Stimulated activated naive CD8-positive, alpha-beta T cell treated with anti-CD3 and anti-CD28 coated beads, Interleukin-15, Interleukin-2, amounts not matched to agents 100 ng/mL and 50 ng/mL, for 24 hours (primary cell): ENCODE measurements around the gene PGGHG.
"Not testable (repeated sequence)": the region's sequence is repeated elsewhere in the genome, so short reads cannot be mapped to it uniquely, and the experiment has no call there.

Experiments used
- H3K27ac Mint-ChIP-seq: one replicate; pipeline ENCODE4 v1.8.0; 2021; ENCODE audit warnings: mild to moderate bottlenecking, mixed read lengths
- H3K27me3 Mint-ChIP-seq: one replicate; pipeline ENCODE4 v1.8.0; 2021; ENCODE audit warnings: mixed read lengths
- H3K36me3 Mint-ChIP-seq: one replicate; pipeline ENCODE4 v1.8.0; 2021; ENCODE audit warnings: low read depth, mixed read lengths
- H3K4me1 Mint-ChIP-seq: one replicate; pipeline ENCODE4 v1.8.0; 2021; ENCODE audit warnings: low read depth, mixed read lengths
- H3K4me3 Mint-ChIP-seq: one replicate; pipeline ENCODE4 v1.8.0; 2021; ENCODE audit warnings: mild to moderate bottlenecking, mixed read lengths
- H3K9me3 Mint-ChIP-seq: one replicate; pipeline ENCODE4 v1.8.0; 2021; ENCODE audit warnings: mixed read lengths

PGGHG gene

DNA sequence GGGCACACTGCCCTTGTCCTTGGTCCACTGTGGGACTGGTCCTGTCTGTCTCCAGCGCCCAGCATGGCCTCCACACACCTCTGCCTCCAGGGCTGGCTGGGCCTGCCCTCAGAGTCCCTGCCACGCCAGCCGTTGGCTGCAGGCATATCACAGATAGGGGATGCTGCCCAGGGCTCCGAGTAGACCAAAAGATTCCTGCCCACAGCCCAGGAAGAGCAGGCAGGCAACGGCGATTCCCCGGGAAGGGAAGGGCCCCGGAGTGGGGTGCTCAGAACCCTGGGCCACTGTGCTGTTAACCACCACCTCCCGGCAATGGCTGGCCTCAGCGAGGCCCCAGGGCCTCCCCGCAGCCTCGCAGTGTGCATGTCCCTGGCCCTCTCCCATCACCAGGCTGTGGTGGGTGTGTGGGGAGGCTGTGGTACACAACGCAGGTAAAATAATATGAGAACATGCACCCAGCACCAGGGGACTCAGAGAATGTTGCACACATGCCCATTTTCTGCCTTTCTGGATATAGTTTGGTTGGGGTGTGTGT lies 8.2 kb downstream of the PGGHG start:
- no peaks in the 10 kb centered on the region for H3K9me3 Mint-ChIP-seq
- H3K27me3 Mint-ChIP-seq = peaks cover 19% of the 10 kb centered on the region
- H3K4me1 Mint-ChIP-seq = peaks cover 35% of the 10 kb centered on the region
- H3K27ac Mint-ChIP-seq = peak overlapping the region; percentile 59
- H3K36me3 Mint-ChIP-seq = no peaks in the 10 kb centered on the region
- H3K4me3 Mint-ChIP-seq = no peak overlapping the region

DNA sequence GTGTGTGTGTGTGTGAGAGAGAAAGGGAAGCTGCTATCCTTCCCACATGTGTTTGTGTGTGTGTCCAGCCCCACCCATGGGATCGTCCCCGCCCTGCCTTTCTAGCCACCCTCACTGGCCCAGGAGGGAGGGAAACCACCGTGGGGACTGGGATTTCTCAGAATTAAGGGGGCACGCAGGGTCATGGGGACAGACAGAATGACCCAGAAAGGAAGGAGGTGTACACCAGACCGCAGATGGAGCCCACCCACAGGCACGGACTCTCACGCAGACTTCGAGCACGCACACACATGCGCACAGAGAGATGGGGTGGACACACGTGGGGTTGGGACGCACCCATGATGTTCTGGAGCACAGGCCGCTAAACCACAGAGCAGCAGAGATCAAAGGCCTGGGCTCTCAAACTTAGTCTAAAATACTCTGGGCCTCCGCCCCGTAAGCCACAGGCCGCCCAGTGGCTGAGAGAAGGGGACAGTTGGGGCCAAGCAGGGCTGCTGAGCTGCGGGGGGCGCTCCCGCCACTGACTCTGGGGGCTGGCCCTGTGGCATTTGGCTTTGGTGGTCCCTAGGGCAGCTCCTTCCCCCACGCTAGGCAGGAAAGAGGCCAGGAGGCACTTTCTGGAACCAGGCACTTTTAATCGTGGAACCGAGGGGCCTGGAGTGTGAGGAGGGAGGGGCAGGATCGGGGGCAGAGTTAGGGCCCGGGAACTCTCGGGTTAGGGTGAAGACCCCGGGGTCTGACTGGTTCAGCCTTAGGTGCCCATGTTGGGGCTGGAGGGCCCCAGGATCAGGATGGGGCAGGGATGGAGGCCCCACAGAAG lies 8.9 kb downstream of the PGGHG start:
- Mint-ChIP-seq H3K4me3 (peak overlapping the region; percentile 4), H3K36me3 (no peaks in the 10 kb centered on the region), H3K27me3 (peaks cover 19% of the 10 kb centered on the region), H3K27ac (peak overlapping the region; percentile 59), H3K4me1 (peaks cover 40% of the 10 kb centered on the region), H3K9me3 (no peaks in the 10 kb centered on the region)

DNA sequence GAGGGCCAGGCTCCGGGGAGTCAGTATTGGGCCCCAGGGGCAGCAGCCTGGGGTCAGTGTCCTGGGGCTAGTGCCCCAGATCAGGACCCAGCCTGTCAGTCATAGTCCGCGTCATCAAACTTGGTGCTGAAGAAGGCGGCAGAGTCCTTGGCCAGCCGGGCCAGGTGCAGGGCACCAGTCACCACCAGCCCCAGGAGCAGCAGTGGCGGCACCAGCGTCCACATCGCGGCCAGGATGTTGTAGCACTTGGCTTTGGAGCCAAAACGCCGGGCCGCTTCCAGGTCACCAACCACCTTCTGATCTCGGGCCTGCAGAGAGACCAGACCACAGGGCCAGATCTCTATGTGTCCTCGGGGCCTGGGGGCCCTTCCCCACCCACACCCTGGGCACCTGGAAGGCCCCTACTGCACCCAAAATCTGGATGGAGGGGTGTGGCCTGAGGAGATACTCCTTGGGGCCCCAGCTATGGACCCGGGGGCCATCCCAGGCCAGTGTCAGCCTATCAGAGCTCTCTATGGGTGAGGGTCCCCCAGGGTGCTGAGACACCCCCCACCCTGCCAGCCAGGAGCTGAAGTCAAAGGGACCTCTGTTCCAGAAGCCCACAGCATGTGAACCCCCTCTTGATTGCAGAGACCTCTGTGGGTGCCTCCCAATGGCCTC lies 9.6 kb downstream of the PGGHG start:
- Mint-ChIP-seq H3K36me3 (no peaks in the 10 kb centered on the region), H3K4me3 (no peak overlapping the region), H3K27ac (no peak overlapping the region), H3K27me3 (peaks cover 19% of the 10 kb centered on the region), H3K4me1 (peaks cover 48% of the 10 kb centered on the region), H3K9me3 (no peaks in the 10 kb centered on the region)

DNA sequence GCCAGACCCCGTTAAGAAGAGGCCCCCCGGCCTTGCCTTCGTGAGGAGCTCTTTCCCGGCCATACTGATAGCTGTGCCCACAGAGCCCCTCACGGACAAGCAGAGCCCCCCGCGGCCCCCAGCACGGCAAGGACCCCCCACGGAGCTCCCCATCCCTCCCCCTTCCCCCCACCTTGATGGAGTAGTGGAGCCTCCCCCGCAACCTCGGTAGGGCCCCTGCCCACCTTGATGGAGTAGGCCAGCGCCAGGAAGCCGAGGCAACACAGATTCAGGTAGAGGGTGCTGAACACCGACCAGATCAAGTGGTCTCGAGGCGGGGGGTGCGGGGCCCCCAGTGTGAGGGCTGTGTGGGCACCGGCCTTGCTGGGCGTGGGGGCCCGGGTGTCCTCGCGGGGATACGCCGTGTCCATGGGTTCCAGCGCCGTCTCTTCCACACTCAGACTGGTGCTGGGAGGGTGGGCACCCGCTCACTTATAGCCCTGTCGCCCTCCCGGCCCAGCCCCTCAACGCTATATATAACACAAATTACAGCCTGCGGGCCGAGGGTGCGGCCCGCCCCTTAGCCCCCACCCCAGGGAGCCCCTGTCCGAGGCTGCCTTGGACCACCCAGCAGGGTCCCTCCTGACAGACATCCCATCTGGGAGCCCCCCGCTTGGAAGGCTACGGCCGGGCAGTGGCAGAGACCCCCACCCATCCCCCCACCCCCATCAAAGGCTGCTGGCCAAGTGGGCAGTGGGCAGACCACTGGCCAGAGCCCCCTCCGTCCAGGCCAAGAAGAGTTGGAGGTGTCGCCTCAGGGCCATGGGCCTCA lies 10.4 kb downstream of the PGGHG start, which contains the start of gene IFITM5:
IFITM5 (minus strand) TSS at position 446 of the 811 bp plus-strand sequence; CDS start at position 410, 36 bp downstream.
- H3K9me3 Mint-ChIP-seq = no peaks in the 10 kb centered on the region
- no peak within 1 kb of the TSS for H3K27ac Mint-ChIP-seq
- peaks cover 52% of the 10 kb centered on the region for H3K4me1 Mint-ChIP-seq
- no peaks in the 10 kb centered on the region for H3K36me3 Mint-ChIP-seq
- H3K27me3 Mint-ChIP-seq = peaks cover 19% of the 10 kb centered on the region
- H3K4me3 Mint-ChIP-seq = no peak within 1 kb of the TSS

DNA sequence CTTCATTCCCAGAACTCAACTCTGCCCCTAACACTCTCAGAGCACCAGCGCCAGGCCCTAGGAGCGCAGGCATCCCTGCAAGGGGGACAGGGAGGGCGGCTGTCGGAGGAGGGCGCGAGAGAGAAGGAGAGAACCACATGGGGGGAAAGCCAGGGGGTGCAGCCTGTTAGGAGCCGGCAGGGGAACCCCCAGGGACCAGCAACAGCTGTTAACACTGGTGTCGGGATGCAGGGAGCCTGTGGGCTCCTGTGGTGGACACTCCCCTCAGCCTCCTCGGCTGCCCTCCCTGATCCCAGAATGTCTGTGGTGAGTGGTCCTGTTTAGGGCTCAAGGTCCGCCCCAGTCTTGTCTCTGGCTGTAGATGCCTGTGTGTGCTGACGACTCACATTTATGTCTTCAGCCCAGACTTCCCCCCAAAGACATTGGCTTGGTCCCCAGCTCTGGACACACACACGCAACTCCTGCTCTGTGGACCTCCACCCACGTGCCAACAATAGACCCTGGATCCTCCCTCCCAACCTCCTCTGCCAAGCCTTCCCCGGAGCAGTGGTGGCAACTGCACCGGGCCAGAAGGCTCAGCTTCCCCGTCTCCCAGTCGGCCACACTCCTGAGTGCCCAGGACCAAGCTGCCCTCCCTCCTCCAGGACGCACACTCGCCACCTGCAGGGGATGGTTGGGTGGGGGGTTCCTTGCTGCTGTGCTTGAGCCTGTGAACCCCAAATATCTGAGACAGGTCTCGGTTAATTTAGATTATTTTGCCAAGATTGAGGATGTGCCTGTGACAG lies 11.2 kb downstream of the PGGHG start:
- Mint-ChIP-seq H3K27me3 (peaks cover 19% of the 10 kb centered on the region), H3K27ac (peak overlapping the region; percentile 42), H3K9me3 (no peaks in the 10 kb centered on the region), H3K36me3 (no peaks in the 10 kb centered on the region), H3K4me1 (peaks cover 56% of the 10 kb centered on the region), H3K4me3 (no peak overlapping the region)

DNA sequence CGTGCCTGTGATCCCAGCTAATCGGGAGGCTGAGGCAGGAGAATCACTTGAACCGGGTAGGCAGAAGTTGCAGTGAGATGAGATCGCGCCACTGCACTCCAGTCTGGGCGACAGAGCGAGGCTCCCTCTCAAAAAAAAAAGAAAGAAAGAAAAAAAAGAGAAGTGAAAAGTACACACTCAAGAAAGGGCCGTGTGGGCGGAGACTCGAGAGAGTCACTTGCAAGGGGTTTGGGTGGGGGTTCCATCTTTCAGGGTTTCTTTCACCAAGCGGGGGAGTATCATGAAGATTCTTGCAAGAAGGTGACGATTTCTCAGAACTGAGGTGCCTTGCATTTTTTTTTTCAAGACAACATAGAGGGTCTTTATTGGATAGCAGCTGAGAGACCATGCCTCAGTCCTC lies 14.4 kb downstream of the PGGHG start:
- no peak overlapping the region for H3K4me3 Mint-ChIP-seq
- H3K9me3 Mint-ChIP-seq = no peaks in the 10 kb centered on the region
- no peak overlapping the region for H3K27ac Mint-ChIP-seq

DNA sequence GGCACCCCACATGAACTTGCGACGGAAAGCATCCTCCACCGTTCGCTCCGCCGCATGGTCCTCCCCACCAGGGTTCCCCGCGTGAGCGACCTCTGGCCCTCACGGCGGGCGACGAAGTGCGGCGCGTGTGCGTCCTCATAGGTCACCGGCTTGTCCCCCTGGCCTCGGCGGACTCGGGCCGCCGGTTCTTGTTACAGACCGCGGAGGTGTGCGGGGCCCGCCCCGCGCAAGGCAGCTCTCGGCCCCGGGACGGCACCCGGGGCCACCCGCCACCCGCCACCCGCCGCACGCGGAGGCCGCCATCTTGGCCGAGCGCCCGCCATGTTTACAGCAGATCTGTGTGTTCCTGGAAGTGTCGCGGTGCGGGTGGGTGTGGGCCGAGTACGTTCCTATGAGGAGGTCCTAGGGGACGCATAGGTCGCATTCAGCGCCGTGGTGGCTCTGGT lies 15.2 kb downstream of the PGGHG start:
- no peak overlapping the region for H3K4me3 Mint-ChIP-seq
- peaks cover 19% of the 10 kb centered on the region for H3K27me3 Mint-ChIP-seq
- peaks cover 50% of the 10 kb centered on the region for H3K4me1 Mint-ChIP-seq
- no peaks in the 10 kb centered on the region for H3K9me3 Mint-ChIP-seq
- H3K36me3 Mint-ChIP-seq = peaks cover 3% of the 10 kb centered on the region
- no peak overlapping the region for H3K27ac Mint-ChIP-seq

More for the DNA sequence above, 14.4 kb downstream of the PGGHG start:
- Mint-ChIP-seq H3K36me3 (no peaks in the 10 kb centered on the region), H3K27me3 (peaks cover 19% of the 10 kb centered on the region), H3K4me1 (peaks cover 52% of the 10 kb centered on the region)

DNA sequence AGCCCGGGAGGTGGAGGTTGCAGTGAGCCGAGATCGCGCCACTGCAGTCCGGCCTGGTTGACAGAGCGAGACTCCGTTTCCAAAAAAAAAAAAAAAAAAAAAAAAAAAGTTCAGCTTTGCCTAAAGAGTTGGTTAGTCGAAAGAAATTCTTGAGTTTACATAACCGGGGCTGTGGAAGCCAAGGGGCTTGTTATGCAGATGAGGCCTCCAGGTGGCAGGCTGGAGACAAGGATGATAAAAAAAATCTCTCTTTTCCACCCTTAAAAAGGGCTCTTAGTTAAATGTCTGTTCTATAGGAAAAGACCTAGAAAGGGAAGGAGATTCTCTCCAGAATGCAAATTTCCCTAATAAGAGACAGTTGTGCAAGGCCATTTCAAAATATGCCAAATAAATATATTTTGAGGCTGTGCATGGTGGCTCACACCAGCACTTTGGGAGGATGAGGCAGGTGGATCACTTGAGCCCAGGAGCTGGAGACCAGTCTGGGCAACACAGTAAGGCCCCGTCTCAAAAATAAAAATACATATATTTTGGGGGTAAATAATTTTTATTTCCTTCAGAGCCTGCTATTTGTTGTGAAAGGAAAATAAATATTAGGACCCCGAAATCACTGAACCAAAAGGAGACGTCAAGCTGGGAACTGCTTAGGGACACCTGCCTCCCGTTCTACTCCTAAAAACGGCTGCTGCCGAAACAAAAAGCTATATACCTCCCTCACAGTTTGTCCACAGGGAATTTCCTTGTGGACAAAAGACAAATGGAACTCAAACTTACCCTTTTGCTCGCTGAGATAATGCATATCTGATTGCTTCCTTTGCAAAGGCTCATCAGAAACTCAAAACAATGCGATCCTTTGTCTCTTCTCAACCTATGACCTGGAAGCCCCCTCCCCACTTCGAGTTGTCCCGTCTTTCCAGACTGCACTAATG lies 16.3 kb downstream of the PGGHG start:
- peaks cover 14% of the 10 kb centered on the region for H3K27me3 Mint-ChIP-seq
- peaks cover 12% of the 10 kb centered on the region for H3K36me3 Mint-ChIP-seq
- no peaks in the 10 kb centered on the region for H3K9me3 Mint-ChIP-seq
- H3K4me1 Mint-ChIP-seq = peaks cover 51% of the 10 kb centered on the region
- no peak overlapping the region for H3K4me3 Mint-ChIP-seq
- no peak overlapping the region for H3K27ac Mint-ChIP-seq

DNA sequence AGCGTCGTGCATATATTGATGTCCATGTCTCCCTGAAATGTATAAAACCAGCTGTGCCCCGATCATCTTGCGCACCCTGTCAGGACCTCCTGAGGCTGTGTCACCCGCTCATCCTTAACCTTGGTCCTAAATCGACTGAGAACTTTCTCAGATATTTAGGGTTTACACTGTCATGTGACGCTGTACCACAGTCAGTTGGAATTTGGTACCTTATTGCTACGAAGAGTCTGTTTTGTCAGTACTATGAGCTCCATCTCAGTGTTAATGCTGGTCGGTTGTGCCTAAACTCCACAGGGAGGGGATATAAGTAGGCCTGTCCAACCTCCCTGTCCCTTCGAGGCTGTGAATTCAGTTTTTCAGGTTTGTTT lies 16.9 kb downstream of the PGGHG start:
- H3K4me3 Mint-ChIP-seq = no peak overlapping the region
- H3K36me3 Mint-ChIP-seq = peaks cover 12% of the 10 kb centered on the region
- peaks cover 8% of the 10 kb centered on the region for H3K27me3 Mint-ChIP-seq
- H3K27ac Mint-ChIP-seq = no peak overlapping the region
- peaks cover 45% of the 10 kb centered on the region for H3K4me1 Mint-ChIP-seq
- H3K9me3 Mint-ChIP-seq = no peaks in the 10 kb centered on the region

DNA sequence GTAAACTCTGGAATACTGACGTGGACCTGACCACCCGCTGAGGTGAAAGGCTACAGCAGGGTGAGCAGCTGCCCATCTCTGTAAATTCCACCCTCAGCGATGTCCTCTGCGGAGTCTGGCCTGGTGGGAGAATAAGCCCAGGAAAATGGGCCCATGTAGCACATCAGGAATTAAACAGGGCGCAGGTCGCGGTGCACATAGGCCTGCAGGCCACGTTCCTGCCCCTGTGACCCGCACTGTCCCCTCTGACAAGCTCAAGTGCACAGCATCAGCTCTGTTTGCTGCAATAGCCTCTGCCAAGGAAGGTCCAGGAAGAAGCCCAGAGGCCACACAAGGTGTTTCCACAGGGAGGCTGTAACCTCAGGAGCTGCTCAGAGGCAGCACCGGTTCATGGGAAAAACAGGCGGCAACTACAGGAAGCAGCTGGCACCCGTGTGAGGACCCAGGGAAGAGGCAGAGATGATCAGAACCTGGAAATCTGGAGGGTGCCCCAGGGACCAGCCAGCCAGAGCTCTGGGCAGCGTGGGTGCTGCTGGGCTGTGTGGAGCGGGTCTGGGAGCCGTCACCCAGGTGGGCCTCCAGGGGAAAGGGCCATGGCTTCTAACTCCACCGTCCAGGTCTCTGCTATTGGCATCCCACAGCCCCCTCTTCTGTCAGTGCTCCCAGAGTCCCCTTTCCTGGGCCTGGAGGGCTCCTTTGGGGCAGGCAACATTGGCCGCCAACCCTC lies 17.9 kb downstream of the PGGHG start:
- Mint-ChIP-seq H3K27me3 (no peaks in the 10 kb centered on the region), H3K4me1 (peaks cover 43% of the 10 kb centered on the region), H3K27ac (no peak overlapping the region), H3K36me3 (peaks cover 12% of the 10 kb centered on the region), H3K9me3 (no peaks in the 10 kb centered on the region), H3K4me3 (peak overlapping the region; percentile 93)

DNA sequence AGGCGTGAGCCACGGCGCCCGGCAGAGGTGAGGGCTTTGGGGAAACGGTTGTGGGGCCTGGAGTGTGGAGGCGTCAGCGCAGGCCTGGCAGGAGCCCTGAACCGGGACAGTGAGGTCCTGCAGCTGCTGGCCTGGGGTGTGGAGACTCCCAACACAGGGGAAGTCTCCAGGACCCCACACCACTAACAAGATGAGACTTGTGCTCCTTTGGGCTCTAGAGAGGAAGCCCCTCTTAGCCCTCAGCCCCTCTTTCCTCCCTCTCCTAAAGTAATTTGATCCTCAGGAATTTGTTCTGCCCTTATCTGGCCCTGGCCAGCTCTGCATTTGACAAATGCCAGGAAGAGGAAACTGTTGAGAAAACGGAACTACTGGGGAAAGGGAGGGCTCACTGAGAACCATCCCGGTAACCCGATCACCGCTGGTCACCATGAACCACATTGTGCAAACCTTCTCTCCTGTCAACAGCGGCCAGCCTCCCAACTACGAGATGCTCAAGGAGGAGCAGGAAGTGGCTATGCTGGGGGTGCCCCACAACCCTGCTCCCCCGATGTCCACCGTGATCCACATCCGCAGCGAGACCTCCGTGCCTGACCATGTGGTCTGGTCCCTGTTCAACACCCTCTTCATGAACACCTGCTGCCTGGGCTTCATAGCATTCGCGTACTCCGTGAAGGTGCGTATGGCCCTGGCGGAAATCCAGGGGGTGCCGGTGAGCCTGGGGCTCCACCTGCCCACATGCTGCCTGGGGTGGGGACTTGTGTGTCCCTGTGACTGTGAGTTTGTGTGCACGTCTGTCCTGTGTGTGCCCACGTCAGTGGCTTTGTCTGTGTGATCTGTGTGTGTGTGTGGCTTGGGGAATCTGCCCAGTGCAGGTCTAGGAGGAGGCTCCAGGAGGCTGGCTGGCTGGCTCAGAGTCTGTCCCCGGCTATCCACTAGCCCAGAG lies 19.1 kb downstream of the PGGHG start, which contains the start of gene IFITM2:
IFITM2 (plus strand) TSS at position 51 of the 943 bp plus-strand sequence; CDS start at position 428, 377 bp downstream.
- Mint-ChIP-seq H3K4me3 (peak within 1 kb of the TSS; percentile 93), H3K4me1 (peaks cover 47% of the 10 kb centered on the region), H3K27ac (peak within 1 kb of the TSS; percentile 90), H3K36me3 (peaks cover 12% of the 10 kb centered on the region)
- H3K27me3 Mint-ChIP-seq, H3K9me3 Mint-ChIP-seq: not testable (repeated sequence)
